ENCODE results near the gene KRTAP4-9.
"Not testable (repeated sequence)": the region's sequence is repeated elsewhere in the genome, so short reads cannot be mapped to it uniquely, and the experiment has no call there.

KRTAP4-9 gene

DNA sequence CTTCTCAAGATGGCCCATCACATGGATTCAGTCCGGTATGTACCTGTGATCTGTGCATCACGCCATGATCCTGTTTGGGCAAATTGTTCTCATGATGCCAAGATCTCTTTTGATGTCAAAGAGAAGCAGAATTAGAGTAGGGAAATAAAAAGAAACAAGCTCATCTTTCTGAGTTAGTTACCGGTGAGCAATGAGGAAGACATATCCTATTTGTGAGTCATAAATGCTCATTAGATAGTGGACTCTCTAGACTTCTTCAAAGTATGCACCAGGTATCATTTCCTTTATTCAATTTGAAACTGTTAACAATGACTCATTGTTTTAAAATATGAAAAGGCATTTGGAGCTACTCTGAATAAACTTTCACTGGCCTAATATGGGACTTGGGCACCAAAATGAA lies 26.8 kb downstream of the KRTAP4-9 start:
- Mint-ChIP-seq H3K9me3 (no peaks in the 10 kb centered on the region), H3K27me3 (ENCODE audit: low read depth) (no peaks in the 10 kb centered on the region), H3K4me1 (ENCODE audit: low read depth) (no peaks in the 10 kb centered on the region), H3K36me3 (ENCODE audit: low read depth) (no peaks in the 10 kb centered on the region), H3K4me3 (no peak overlapping the region), H3K27ac (no peak overlapping the region)
- DNase-seq (ENCODE audit: low spot score): no peak

DNA sequence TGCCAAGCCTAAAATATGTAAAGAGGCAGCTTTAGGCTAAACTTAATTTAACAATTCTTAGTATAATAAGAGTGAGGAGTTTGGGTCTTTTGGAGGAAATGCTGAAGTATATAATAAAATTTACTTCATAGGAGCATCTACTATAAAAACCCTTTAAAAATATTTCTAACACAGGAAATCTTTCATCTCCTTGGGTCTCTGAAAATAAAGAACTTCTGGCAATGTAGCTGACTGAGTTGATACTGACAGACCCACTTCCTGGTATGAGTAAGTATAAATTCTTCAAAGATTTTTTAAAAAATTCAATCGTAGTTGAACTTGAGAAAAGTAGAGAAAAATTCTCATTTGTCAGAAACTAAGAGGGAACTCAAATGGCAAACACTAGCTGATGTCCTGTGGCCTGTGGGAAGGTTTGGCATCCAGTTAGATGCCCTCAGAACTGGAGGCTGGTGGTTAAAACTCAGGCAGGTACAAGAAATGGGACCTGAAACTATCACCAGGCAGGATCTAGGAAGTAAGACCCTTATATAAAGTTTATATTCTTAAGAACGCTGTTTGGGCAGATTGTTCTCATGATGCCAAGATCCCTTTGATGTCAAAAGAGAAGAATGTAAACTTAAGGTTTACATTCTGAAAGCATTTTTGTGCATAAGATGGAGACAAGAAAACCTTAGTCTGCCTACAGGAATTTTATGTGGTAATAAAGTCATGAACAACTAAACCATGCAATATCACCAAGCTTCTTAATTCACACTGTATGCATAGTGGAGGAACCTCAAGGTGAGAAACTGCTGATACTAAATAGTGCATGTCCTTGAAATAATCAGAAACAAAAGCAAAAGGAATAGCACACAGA lies 28.9 kb downstream of the KRTAP4-9 start:
- no peaks in the 10 kb centered on the region for H3K27me3 Mint-ChIP-seq (ENCODE audit: low read depth)
- H3K27ac Mint-ChIP-seq: no peak overlapping the region
- DNase-seq (ENCODE audit: low spot score): no peak
- H3K36me3 Mint-ChIP-seq (ENCODE audit: low read depth): no peaks in the 10 kb centered on the region
- peaks cover 5% of the 10 kb centered on the region for H3K9me3 Mint-ChIP-seq
- H3K4me1 Mint-ChIP-seq (ENCODE audit: low read depth): no peaks in the 10 kb centered on the region
- H3K4me3 Mint-ChIP-seq: no peak overlapping the region

DNA sequence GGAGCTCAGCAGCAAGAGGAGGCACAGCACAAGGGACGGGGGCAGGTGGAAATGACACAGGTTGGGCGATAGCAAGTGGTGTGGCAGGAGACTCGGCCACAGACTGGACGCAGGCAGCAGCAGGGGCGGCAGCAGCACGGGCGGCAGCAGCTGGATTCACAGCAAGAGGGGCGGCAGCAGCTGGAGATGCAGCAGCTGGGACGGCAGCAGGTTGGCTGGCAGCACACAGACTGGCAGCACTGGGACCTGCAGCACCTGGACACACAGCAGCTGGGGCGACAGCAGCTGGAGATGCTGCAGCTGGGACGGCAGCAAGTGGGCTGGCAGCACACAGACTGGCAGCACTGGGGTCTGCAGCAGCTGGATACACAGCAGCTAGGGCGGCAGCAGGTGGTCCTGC lies 34.7 kb downstream of the KRTAP4-9 start:
- H3K27me3 Mint-ChIP-seq (ENCODE audit: low read depth); H3K27ac Mint-ChIP-seq; H3K4me1 Mint-ChIP-seq (ENCODE audit: low read depth); DNase-seq (ENCODE audit: low spot score); H3K36me3 Mint-ChIP-seq (ENCODE audit: low read depth); H3K4me3 Mint-ChIP-seq: not testable (repeated sequence)
- H3K9me3 Mint-ChIP-seq: peaks cover 35% of the 10 kb centered on the region

DNA sequence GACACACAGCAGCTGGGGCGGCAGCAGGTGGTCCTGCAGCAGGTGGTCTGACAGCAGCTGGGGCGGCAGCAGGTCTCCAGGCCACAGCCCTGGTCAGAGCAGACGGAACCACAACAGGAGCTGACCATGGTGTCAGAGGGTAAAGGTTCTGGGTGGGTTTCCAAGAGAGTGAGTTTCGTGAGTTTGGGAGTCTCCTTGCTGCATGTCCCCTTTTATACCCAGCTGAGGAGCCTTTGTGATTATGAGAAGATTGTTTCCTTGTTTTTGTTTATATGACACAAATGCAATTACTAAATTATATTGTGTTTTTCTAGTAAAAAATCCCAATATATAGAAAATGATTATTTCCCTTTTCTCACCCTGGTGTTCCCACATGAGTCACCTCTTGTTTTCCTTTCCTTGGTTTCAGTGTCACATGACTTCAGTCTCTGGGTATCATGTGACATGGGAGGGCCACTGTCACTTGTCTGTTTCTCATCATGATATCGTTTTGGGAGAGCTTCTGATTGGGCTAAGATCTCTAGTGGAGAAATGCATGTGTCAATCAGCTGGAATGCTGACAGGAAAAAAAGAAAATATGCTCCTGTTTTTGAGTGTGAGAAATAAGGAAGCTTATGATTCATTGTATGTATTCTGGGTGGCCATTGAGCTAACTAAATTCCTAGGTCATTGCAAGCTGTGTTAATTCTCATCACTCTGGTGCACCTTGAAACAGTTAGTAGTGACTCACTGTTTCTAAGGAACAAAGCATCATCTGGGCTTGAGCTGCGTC lies 35.4 kb downstream of the KRTAP4-9 start, which contains the start of gene KRTAP4-6:
Gene KRTAP4-6, minus strand, starts transcription at position 185 of the 772 bp plus-strand sequence. Its CDS starts 57 bp downstream, at position 128.
- Mint-ChIP-seq H3K9me3 (peaks cover 35% of the 10 kb centered on the region), H3K4me3 (no peak within 1 kb of the TSS), H3K36me3 (ENCODE audit: low read depth) (no peaks in the 10 kb centered on the region), H3K27ac (no peak within 1 kb of the TSS), H3K4me1 (ENCODE audit: low read depth) (no peaks in the 10 kb centered on the region), H3K27me3 (ENCODE audit: low read depth) (peaks cover 2% of the 10 kb centered on the region)
- no peak for DNase-seq (ENCODE audit: low spot score)

DNA sequence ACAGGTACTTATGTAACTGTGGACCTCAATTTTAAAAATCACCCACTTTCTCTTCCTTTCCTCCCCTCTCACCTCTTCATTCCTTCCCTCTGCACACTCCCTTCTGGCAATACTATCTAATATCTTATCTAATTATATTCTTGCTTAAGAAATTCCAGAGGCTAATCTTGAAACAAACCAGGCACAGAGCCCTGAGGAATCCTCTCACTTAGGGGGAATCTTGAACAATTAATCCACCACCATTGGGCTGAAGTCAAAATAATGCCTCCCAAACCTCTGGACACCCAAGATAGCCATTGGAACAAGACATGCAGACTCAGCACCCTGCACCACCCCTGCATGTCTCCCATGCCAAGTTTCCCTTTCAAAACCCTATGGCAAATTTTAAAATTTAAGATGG lies 36.2 kb downstream of the KRTAP4-9 start:
- Mint-ChIP-seq H3K9me3 (peaks cover 35% of the 10 kb centered on the region), H3K27ac (no peak overlapping the region), H3K4me1 (ENCODE audit: low read depth) (no peaks in the 10 kb centered on the region), H3K4me3 (no peak overlapping the region), H3K27me3 (ENCODE audit: low read depth) (peaks cover 2% of the 10 kb centered on the region), H3K36me3 (ENCODE audit: low read depth) (no peaks in the 10 kb centered on the region)
- DNase-seq (ENCODE audit: low spot score): no peak

DNA sequence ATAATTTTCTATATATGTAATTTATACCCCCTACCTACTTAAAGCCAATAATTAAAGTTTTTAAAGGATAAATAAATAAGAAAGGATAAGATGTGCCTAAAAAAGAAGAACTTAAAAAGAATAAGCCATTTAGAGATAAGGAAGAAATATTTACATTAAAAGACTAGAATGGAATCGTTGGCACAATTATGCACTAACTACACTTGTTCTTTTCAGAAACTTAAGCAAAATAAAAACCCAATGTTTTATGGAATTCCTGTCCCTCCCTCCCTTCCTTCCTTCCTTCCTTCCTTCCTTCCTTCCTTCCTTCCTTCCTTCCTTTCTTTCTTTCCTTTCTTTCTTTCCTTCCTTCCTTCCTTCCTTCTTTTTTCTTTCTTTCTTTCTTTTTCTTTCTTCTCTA lies 39.7 kb downstream of the KRTAP4-9 start:
- H3K27me3 Mint-ChIP-seq (ENCODE audit: low read depth): peaks cover 4% of the 10 kb centered on the region
- no peak overlapping the region for H3K27ac Mint-ChIP-seq
- H3K4me1 Mint-ChIP-seq (ENCODE audit: low read depth): no peaks in the 10 kb centered on the region

DNA sequence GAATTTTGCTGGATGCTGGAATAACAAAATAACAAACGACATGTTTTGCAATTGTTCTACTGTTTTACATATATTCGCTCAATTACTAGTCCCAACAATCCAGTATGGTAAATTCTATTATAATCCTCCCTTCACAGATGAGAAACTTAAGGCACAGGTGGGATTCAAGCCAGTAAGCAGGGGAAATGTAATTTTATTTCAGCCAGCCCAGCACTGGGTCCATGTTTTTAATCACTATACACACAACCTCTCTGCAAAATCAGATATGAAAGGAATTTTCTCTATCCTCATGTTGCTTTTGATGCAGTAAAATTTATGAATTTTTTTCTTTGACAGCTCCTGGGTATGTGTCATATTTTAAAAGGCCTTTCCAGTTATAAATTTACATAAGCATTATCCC lies 40.1 kb downstream of the KRTAP4-9 start:
- Mint-ChIP-seq H3K4me3 (no peak overlapping the region), H3K9me3 (peaks cover 26% of the 10 kb centered on the region), H3K27ac (no peak overlapping the region), H3K36me3 (ENCODE audit: low read depth) (no peaks in the 10 kb centered on the region), H3K27me3 (ENCODE audit: low read depth) (peaks cover 4% of the 10 kb centered on the region), H3K4me1 (ENCODE audit: low read depth) (no peaks in the 10 kb centered on the region)
- DNase-seq (ENCODE audit: low spot score): no peak

More for the DNA sequence above, 39.7 kb downstream of the KRTAP4-9 start:
- Mint-ChIP-seq H3K36me3 (ENCODE audit: low read depth) (no peaks in the 10 kb centered on the region), H3K4me3 (no peak overlapping the region), H3K9me3 (peaks cover 26% of the 10 kb centered on the region)
- no peak for DNase-seq (ENCODE audit: low spot score)

DNA sequence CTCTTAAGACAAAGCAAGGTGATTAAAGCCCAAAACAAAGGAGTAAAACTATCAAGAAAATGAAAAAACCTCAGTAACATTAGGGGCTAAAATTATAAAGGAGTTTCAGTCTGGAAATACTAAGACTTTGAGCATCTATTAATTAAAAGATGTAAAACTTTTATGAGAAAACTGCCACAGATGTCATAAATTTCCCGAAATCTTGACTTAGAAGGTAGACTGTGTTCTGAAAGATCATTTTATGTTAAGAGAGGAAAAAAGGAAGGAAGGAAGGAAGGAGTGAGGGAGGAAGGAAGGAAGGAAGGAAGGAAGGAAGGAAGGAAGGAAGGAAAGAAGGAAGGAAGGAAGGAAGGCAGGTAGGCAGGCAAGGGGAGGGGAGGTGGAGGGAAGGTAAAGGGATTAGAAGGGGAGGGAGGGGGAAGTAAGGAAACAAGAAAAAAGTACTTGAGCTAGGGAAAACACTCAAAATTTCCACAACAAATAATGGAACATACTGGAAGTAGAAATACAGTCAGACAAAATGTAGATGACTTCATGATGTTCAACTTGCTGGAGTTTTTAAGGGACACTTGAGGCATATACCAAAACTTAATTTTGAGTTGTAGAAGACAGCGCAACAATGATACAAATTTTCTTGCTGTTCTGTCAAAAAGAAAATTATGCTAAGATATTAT lies 42.5 kb downstream of the KRTAP4-9 start:
- peaks cover 12% of the 10 kb centered on the region for H3K9me3 Mint-ChIP-seq
- H3K27me3 Mint-ChIP-seq (ENCODE audit: low read depth): peaks cover 4% of the 10 kb centered on the region
- H3K4me3 Mint-ChIP-seq: no peak overlapping the region
- no peak overlapping the region for H3K27ac Mint-ChIP-seq
- H3K4me1 Mint-ChIP-seq (ENCODE audit: low read depth): no peaks in the 10 kb centered on the region
- no peak for DNase-seq (ENCODE audit: low spot score)
- no peaks in the 10 kb centered on the region for H3K36me3 Mint-ChIP-seq (ENCODE audit: low read depth)

DNA sequence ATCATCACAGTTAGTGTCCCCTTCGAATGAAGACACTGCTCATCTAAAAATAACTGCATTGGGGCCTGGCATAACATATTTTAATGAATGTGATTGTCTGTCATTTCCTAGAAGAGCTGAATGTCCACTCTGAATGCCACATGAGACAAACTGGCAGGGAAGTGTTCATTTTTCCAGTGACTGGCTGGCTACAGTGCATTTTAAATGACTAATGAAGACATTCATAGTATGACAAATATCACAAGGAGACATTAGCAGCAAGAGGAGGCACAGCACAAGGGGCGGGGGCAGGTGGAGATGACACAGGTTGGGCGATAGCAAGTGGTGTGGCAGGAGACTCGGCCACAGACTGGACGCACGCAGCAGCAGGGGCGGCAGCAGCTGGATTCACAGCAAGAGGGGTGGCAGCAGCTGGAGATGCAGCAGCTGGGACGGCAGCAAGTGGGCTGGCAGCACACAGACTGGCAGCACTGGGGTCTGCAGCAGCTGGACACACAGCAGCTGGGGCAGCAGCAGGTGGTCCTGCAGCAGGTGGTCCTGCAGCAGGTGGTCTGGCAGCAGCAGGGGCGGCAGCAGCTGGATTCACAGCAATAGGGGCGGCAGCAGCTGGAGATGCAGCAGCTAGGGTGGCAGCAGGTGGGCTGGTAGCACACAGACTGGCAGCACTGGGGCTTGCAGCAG lies 43.9 kb downstream of the KRTAP4-9 start:
- not testable (repeated sequence) for H3K4me1 Mint-ChIP-seq (ENCODE audit: low read depth); H3K36me3 Mint-ChIP-seq (ENCODE audit: low read depth); H3K9me3 Mint-ChIP-seq; H3K4me3 Mint-ChIP-seq; DNase-seq (ENCODE audit: low spot score); H3K27ac Mint-ChIP-seq
- H3K27me3 Mint-ChIP-seq (ENCODE audit: low read depth): peaks cover 11% of the 10 kb centered on the region

DNA sequence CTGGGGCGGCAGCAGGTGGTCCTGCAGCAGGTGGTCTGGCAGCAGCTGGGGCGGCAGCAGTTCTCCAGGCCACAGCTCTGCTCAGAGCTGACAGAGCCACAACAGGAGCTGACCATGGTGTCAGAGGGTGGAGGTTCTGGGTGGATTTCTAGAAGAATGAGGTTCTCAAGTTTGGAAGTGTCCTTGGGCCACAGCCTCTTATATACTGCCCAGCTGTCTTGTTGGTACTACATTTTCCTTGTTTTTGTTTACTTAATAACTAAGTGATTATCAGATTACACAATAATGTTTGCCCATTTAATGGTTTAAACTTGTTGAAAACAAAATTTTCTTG lies 44.4 kb downstream of the KRTAP4-9 start, which contains the start of gene KRTAP4-5:
Gene KRTAP4-5, minus strand, starts transcription at position 174 of the 334 bp plus-strand sequence. Its CDS starts 58 bp downstream, at position 116.
- H3K36me3 Mint-ChIP-seq (ENCODE audit: low read depth): no peaks in the 10 kb centered on the region
- no peak within 1 kb of the TSS for H3K27ac Mint-ChIP-seq
- H3K4me1 Mint-ChIP-seq (ENCODE audit: low read depth): no peaks in the 10 kb centered on the region
- no peak within 1 kb of the TSS for H3K4me3 Mint-ChIP-seq
- H3K9me3 Mint-ChIP-seq: no peaks in the 10 kb centered on the region
- peaks cover 11% of the 10 kb centered on the region for H3K27me3 Mint-ChIP-seq (ENCODE audit: low read depth)
- no peak for DNase-seq (ENCODE audit: low spot score)

DNA sequence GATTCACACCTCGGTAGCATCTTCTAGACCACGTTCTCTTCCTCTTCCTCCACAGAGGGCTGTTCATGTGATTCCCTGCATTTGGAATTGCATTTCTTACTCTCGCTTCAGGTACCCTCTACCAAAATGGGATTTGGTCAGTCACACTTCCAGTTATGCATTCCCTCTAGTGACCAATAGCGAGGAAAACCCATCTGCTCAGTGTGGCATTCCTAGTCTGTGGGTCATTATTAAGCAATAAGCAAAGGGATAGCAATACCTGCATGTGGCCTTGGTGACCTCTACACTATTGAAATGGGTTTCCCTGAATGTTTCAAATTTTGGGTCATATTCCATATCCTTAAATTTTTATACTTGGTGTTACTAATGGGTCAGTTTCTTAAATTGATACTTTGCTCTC lies 44.8 kb downstream of the KRTAP4-9 start:
- no peaks in the 10 kb centered on the region for H3K9me3 Mint-ChIP-seq

DNA sequence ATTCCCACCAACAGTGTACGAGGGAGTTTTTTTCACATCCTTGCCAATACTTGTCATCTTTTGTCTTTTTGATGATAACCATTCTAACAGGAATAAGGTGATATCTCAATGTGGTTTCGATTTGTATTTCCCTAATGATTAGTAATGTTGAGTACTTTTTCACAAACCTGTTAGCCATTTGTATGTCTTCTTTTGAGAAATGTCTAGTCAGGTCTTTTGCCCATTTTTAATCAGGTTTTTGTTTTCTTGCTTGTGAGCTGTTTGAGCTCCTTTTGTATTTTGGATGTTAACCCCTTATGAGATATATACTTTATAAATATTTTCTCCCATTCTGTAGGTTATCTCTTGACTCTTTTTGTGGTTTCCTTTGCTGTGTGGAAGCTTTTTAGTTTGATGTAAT lies 46.3 kb downstream of the KRTAP4-9 start:
- no peaks in the 10 kb centered on the region for H3K4me1 Mint-ChIP-seq (ENCODE audit: low read depth)
- peaks cover 9% of the 10 kb centered on the region for H3K27me3 Mint-ChIP-seq (ENCODE audit: low read depth)
- no peaks in the 10 kb centered on the region for H3K9me3 Mint-ChIP-seq
- no peak overlapping the region for H3K27ac Mint-ChIP-seq
- no peak overlapping the region for H3K4me3 Mint-ChIP-seq
- no peaks in the 10 kb centered on the region for H3K36me3 Mint-ChIP-seq (ENCODE audit: low read depth)
- DNase-seq (ENCODE audit: low spot score): no peak

More for the DNA sequence above, 44.8 kb downstream of the KRTAP4-9 start:
- H3K36me3 Mint-ChIP-seq (ENCODE audit: low read depth): no peaks in the 10 kb centered on the region
- no peaks in the 10 kb centered on the region for H3K4me1 Mint-ChIP-seq (ENCODE audit: low read depth)
- peaks cover 10% of the 10 kb centered on the region for H3K27me3 Mint-ChIP-seq (ENCODE audit: low read depth)
- no peak for DNase-seq (ENCODE audit: low spot score)
- H3K27ac Mint-ChIP-seq: no peak overlapping the region
- H3K4me3 Mint-ChIP-seq: no peak overlapping the region

DNA sequence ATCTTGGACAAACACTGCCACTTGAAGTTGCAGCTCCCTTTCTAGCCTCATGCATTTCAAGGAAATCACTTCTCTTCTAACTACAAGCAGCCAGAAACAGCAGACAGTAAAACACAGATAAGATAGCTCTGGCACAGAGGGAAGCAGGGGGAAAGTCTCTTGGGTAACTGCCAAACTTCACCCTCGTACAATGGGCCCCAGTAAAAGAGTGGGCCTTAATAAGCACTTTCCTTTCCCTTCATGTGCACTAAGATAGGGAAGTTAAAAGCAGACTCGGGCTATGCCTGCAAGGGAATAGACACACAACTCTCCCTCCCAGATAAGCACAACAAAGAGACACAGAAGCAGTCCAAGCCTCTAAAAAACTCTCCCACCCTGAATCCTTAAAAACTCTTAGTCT lies 48.7 kb downstream of the KRTAP4-9 start:
- Mint-ChIP-seq H3K4me3 (no peak overlapping the region), H3K9me3 (no peaks in the 10 kb centered on the region), H3K27me3 (ENCODE audit: low read depth) (peaks cover 8% of the 10 kb centered on the region), H3K4me1 (ENCODE audit: low read depth) (no peaks in the 10 kb centered on the region), H3K27ac (no peak overlapping the region), H3K36me3 (ENCODE audit: low read depth) (no peaks in the 10 kb centered on the region)
- no peak for DNase-seq (ENCODE audit: low spot score)

Measured in T-helper 2 cell treated with Interferon-gamma antibody and Interleukin-4, amounts not matched to agents 5 μg/mL and 100 μg/mL, for 36 hours (primary cell).